Sigmoid colon (tissue), 7 donors: ENCODE results near the gene SERF2. TPM values are rescaled to one million over a fixed set of nuclear protein-coding genes. Genes with fewer than 3 reads are reported as not detected.

Experiments used
- DNase-seq: peaks from one replicate; pipeline ENCODE4 v3.0.0-alpha.2; 2019
- H3K27ac ChIP-seq, 4 donors: fragments of 200-600 bp; sonication (generic); one replicate each; pipeline ENCODE4 v1.5.1; 2016 to 2019; ENCODE audit warnings: mild to moderate bottlenecking in 1 of 4
- H3K27me3 ChIP-seq, 3 donors: fragments of 200-600 bp; sonication (generic); one replicate each; pipeline ENCODE4 v1.5.1; 2019; ENCODE audit warnings: mild to moderate bottlenecking in 1 of 3
- H3K36me3 ChIP-seq, 4 donors: fragments of 200-600 bp; sonication (generic); one replicate each; pipeline ENCODE4 v1.5.1; 2016 to 2019
- H3K4me1 ChIP-seq, 4 donors: fragments of 200-600 bp; sonication (generic); one replicate each; pipeline ENCODE4 v1.5.1; 2017 to 2019
- H3K4me3 ChIP-seq, 4 donors: fragments of 200-600 bp; sonication (generic); one replicate each; pipeline ENCODE4 v1.5.1; 2017 to 2019; ENCODE audit warnings: mild to moderate bottlenecking in 2 of 4, moderate library complexity in 1 of 4
- H3K9me3 ChIP-seq, 4 donors: fragments of 200-600 bp in 3 of 4; sonication (generic) in 3 of 4; one replicate each; pipeline versions ENCODE4 v1.5.1 to v1.6.1; 2013 to 2019
- CTCF ChIP-seq, 4 experiments: fragments of 450-650 bp in 3 of 4; fragments of 200-600 bp in 1 of 4; IDR thresholded peaks; one replicate each; pipeline ENCODE4 v1.5.1; 2016 to 2019; ENCODE audit warnings: antibody characterized with exemption in 4 of 4, mild to moderate bottlenecking in 3 of 4, moderate library complexity in 2 of 4
- EP300 ChIP-seq, 4 donors: sonication (generic); formaldehyde crosslinking; IDR thresholded peaks; one replicate each; pipeline ENCODE4 v1.6.1; 2017; ENCODE audit warnings: antibody characterized with exemption in 4 of 4
- POLR2A ChIP-seq, 2 donors: fragments of 450-650 bp; IDR thresholded peaks; one replicate each; pipeline ENCODE4 v1.6.1; 2016; ENCODE audit warnings: antibody characterized with exemption in 2 of 2, mild to moderate bottlenecking in 2 of 2, moderate library complexity in 2 of 2
- POLR2AphosphoS5 ChIP-seq, 4 donors: sonication (generic); formaldehyde crosslinking; IDR thresholded peaks; one replicate each; pipeline ENCODE4 v1.6.1; 2017; ENCODE audit warnings: antibody characterized with exemption in 4 of 4
- WGBS, 2 donors: extraction: QIAGEN DNeasy Blood & Tissue Kit; methylation state at CpG; one replicate each; pipeline ENCODE4 v1.1.7; 2013; 5-methylcytosine and 5-hydroxymethylcytosine counted together
- intact Hi-C: fragments of 100-400 bp; cut with DNase I; formaldehyde crosslinking; loops from one replicate; pipeline ENCODE4 v1.15.1; 2023
- polyA plus RNA-seq, 3 donors: library from polyadenylated mRNA; stranded (reverse); fragments of 200-250 nt; gene quantifications; one replicate each; pipeline ENCODE4 v1.2.3, GENCODE V29; 2013
- total RNA-seq, 4 donors: library from RNA; depleted of rRNA; stranded (reverse); fragments of >200 nt; gene quantifications; one replicate each; pipeline ENCODE4 v1.1.0, GENCODE V29; 2016
- donor health status: healthy with polysubstance abuse.
- donor health status: Bipolar disorder and iron deficiency.
- donor health status: healthy.

SERF2 gene
- total and polyA plus RNA-seq, 7 donors = 625 to 3,090 (median 803) TPM

- Histone ChIP-seq H3K27me3 (no peaks in the 10 kb centered on the region), H3K4me3 (peak overlapping the region in 2 of 4 donors; percentile 2 to 12), H3K9me3 (no peaks in the 10 kb centered on the region), H3K27ac (peak overlapping the region in 1 of 4 donors; percentile 96), H3K36me3 (peaks cover 0 to 19% (median 6%) of the 10 kb centered on the region in 4 donors), H3K4me1 (peaks cover 0 to 64% (median 51%) of the 10 kb centered on the region in 4 donors)
- intact Hi-C loops = no loop called here
- 48 to 71% methylated on average over 12 of the region's 12 CpGs for WGBS, 2 donors
- TF ChIP-seq CTCF (IDR thresholded peaks at IDR 0.05) = no peak
- no peak for TF ChIP-seq POLR2A (IDR thresholded peaks at IDR 0.05)
- TF ChIP-seq EP300 (IDR thresholded peaks at IDR 0.05) = no peak
- TF ChIP-seq POLR2AphosphoS5 (IDR thresholded peaks at IDR 0.05) = no peak
- DNase-seq = no peak
These were observed 42.3 kb upstream of the SERF2 start for GRCh38 chr15:43749690-43750345.

- H3K9me3 ChIP-seq = no peaks in the 10 kb centered on the region
- no peak overlapping the region for H3K27ac ChIP-seq
- no peaks in the 10 kb centered on the region for H3K27me3 ChIP-seq
- 85 to 87% methylated on average over 6 of the region's 6 CpGs for WGBS, 2 donors
- peaks cover 0 to 40% (median 17%) of the 10 kb centered on the region in 4 donors for H3K36me3 ChIP-seq
- peaks cover 0 to 60% (median 46%) of the 10 kb centered on the region in 4 donors for H3K4me1 ChIP-seq
- intact Hi-C loops = no loop called here
- no peak overlapping the region for H3K4me3 ChIP-seq
- no peak for DNase-seq
- no peak for TF ChIP-seq CTCF (IDR thresholded peaks at IDR 0.05)
- no peak for TF ChIP-seq POLR2A (IDR thresholded peaks at IDR 0.05)
- TF ChIP-seq POLR2AphosphoS5 (IDR thresholded peaks at IDR 0.05) = no peak
- TF ChIP-seq EP300 (IDR thresholded peaks at IDR 0.05) = no peak
These were observed 40.2 kb upstream of the SERF2 start for GRCh38 chr15:43751885-43752284.

- intact Hi-C loops = no loop called here
- peak overlapping the region in 1 of 4 donors; percentile 46 for H3K27ac ChIP-seq
- H3K36me3 ChIP-seq = peaks cover 35 to 100% (median 62%) of the 10 kb centered on the region in 4 donors
- 78 to 79% methylated on average over 6 of the region's 6 CpGs for WGBS, 2 donors
- H3K4me1 ChIP-seq = no peaks in the 10 kb centered on the region
- no peaks in the 10 kb centered on the region for H3K27me3 ChIP-seq
- DNase-seq = no peak
- H3K9me3 ChIP-seq = no peaks in the 10 kb centered on the region
- H3K4me3 ChIP-seq = no peak overlapping the region
- no peak for TF ChIP-seq POLR2A (IDR thresholded peaks at IDR 0.05)
- no peak for TF ChIP-seq CTCF (IDR thresholded peaks at IDR 0.05)
- no peak for TF ChIP-seq POLR2AphosphoS5 (IDR thresholded peaks at IDR 0.05)
- no peak for TF ChIP-seq EP300 (IDR thresholded peaks at IDR 0.05)
These were observed 29.3 kb upstream of the SERF2 start for GRCh38 chr15:43762824-43763223.

- H3K9me3 ChIP-seq = no peaks in the 10 kb centered on the region
- 80 to 86% methylated on average over 2 of the region's 2 CpGs for WGBS, 2 donors
- DNase-seq = no peak
- peaks cover 41 to 100% (median 63%) of the 10 kb centered on the region in 4 donors for H3K36me3 ChIP-seq
- TF ChIP-seq EP300 (IDR thresholded peaks at IDR 0.05) (no peak), POLR2AphosphoS5 (IDR thresholded peaks at IDR 0.05) (no peak), CTCF (IDR thresholded peaks at IDR 0.05) (no peak)
- intact Hi-C loops = no loop called here
- peak overlapping the region in 1 of 4 donors; percentile 46 for H3K27ac ChIP-seq
- H3K27me3 ChIP-seq = no peaks in the 10 kb centered on the region
- no peak overlapping the region for H3K4me3 ChIP-seq
- no peaks in the 10 kb centered on the region for H3K4me1 ChIP-seq
These were observed 28.2 kb upstream of the SERF2 start for GRCh38 chr15:43763819-43764446.
